SK-N-SH (cell line): ENCODE data around the gene FRMPD4. TPM values are rescaled to one million over a fixed set of nuclear protein-coding genes. Genes with fewer than 3 reads are reported as not detected.

Experiments
- CTCF ChIA-PET: fragments of 300-600, 350-600 bp; formaldehyde crosslinking; extraction: SDS; loops from one replicate; lab custom pipeline; 2021; lab: Yijun Ruan, JAX
- POLR2A ChIA-PET: fragments of 350-600 bp; sonication (Branson Sonifier 250); formaldehyde crosslinking; extraction: SDS; loops from one replicate; lab custom pipeline; 2020; ENCODE audit warnings: antibody characterized with exemption, inconsistent platforms; lab: Yijun Ruan, JAX
- DNase-seq: peaks from one replicate; pipeline ENCODE4 v3.0.0; 2012
- H2AFZ ChIP-seq: fragments of 200-600 bp; sonication (generic); 2 replicates; pipeline ENCODE4 v1.8.1; 2016; ENCODE audit warnings: antibody characterized with exemption, mild to moderate bottlenecking, low read depth
- H3F3A ChIP-seq: fragments of 200-600 bp; sonication (generic); replicated peaks from 2 replicates; pipeline ENCODE3; 2016; ENCODE audit warnings: antibody characterized with exemption, mild to moderate bottlenecking; ENCODE audit not compliant: insufficient read depth
- H3K27ac ChIP-seq, 2 experiments: fragments of 200-500 bp in 1 of 2; fragments of 200-600 bp in 1 of 2; sonication (Bioruptor generic) in 1 of 2; sonication (generic), shearing (Covaris generic) in 1 of 2; 2 replicates each; pipeline versions ENCODE4 v1.5.1 to v1.6.1; 2014 to 2016; ENCODE audit warnings: low read depth in 2 of 2, inconsistent platforms in 1 of 2, low read length in 1 of 2, mild to moderate bottlenecking in 1 of 2, mixed read lengths in 1 of 2
- H3K27me3 ChIP-seq: fragments of 200-600 bp; sonication (generic), shearing (Covaris generic); 2 replicates; pipeline ENCODE4 v1.6.1; 2016; ENCODE audit warnings: mixed run types; ENCODE audit not compliant: insufficient read depth
- H3K36me3 ChIP-seq, 2 experiments: fragments of 200-500 bp in 1 of 2; fragments of 200-600 bp in 1 of 2; sonication (Bioruptor generic) in 1 of 2; sonication (generic) in 1 of 2; replicated peaks in 1 of 2; 2 replicates each; pipeline versions ENCODE3 to v1.5.1; 2014 to 2016; ENCODE audit warnings: low read length in 1 of 2, mild to moderate bottlenecking in 1 of 2; ENCODE audit not compliant: insufficient read depth in 2 of 2, control insufficient read depth in 1 of 2
- H3K4me1 ChIP-seq, 2 experiments: fragments of 200-500 bp in 1 of 2; fragments of 200-600 bp in 1 of 2; sonication (Bioruptor generic) in 1 of 2; sonication (generic), shearing (Covaris generic) in 1 of 2; 2 replicates each; pipeline versions ENCODE4 v1.5.1 to v1.6.1; 2014 to 2016; ENCODE audit warnings: low read depth in 1 of 2, low read length in 1 of 2, mixed run types in 1 of 2; ENCODE audit not compliant: insufficient read depth in 2 of 2, control insufficient read depth in 1 of 2
- H3K4me2 ChIP-seq: fragments of 200-600 bp; sonication (generic), shearing (Covaris generic); 2 replicates; pipeline ENCODE4 v1.6.1; 2017; ENCODE audit warnings: mixed run types
- H3K4me3 ChIP-seq, 2 experiments: fragments of 200-500 bp in 1 of 2; fragments of 200-600 bp in 1 of 2; sonication (Bioruptor generic) in 1 of 2; sonication (generic), shearing (Covaris generic) in 1 of 2; 2 replicates each; pipeline versions ENCODE4 v1.5.1 to v1.8.1; 2014 to 2016; ENCODE audit warnings: low read depth in 2 of 2, inconsistent platforms in 1 of 2, low read length in 1 of 2, mild to moderate bottlenecking in 1 of 2, mixed read lengths in 1 of 2, moderate library complexity in 1 of 2
- H3K79me2 ChIP-seq: fragments of 200-600 bp; sonication (generic); 2 replicates; pipeline ENCODE4 v1.8.1; 2017; ENCODE audit warnings: mild to moderate bottlenecking; ENCODE audit not compliant: insufficient read depth
- H3K9ac ChIP-seq: fragments of 200-600 bp; sonication (generic); 2 replicates; pipeline ENCODE4 v1.6.1; 2017; ENCODE audit warnings: mixed run types
- H3K9me2 ChIP-seq: fragments of 200-600 bp; sonication (generic); 2 replicates; pipeline ENCODE4 v1.6.1; 2017; ENCODE audit warnings: mixed run types
- H3K9me3 ChIP-seq: fragments of 200-600 bp; sonication (generic); 2 replicates; pipeline ENCODE4 v1.6.1; 2017; ENCODE audit warnings: mixed run types, mild to moderate bottlenecking, moderate library complexity
- H4K20me1 ChIP-seq: fragments of 200-600 bp; sonication (generic); 2 replicates; pipeline ENCODE4 v1.6.1; 2017; ENCODE audit warnings: mild to moderate bottlenecking, mixed run types; ENCODE audit not compliant: insufficient read depth
- CHD2 ChIP-seq: fragments of 150-350 bp; IDR thresholded peaks from 2 replicates; pipeline ENCODE4 v1.6.1; 2018; ENCODE audit warnings: low read length; ENCODE audit not compliant: partially characterized antibody
- CTCF ChIP-seq: fragments of 200-600 bp; sonication (generic); IDR thresholded peaks from 2 replicates; pipeline ENCODE4 v1.6.1; 2017; ENCODE audit warnings: antibody characterized with exemption, mild to moderate bottlenecking, moderate library complexity
- ELF1 ChIP-seq: IDR thresholded peaks from 2 replicates; pipeline ENCODE4 v1.4.0; 2012
- EZH2phosphoT487 ChIP-seq: fragments of 200-600 bp; sonication (generic); IDR thresholded peaks from 2 replicates; pipeline ENCODE4 v1.6.1; 2017; ENCODE audit warnings: low read depth, mixed run types, mild to moderate bottlenecking, antibody characterized with exemption, moderate library complexity, borderline replicate concordance
- FOSL2 ChIP-seq: IDR thresholded peaks from 2 replicates; pipeline ENCODE4 v1.4.0; 2012; ENCODE audit warnings: low read depth, mild to moderate bottlenecking, moderate library complexity, borderline replicate concordance
- FOXJ3 ChIP-seq: sonication (generic); formaldehyde crosslinking; IDR thresholded peaks from 2 replicates; pipeline ENCODE4 v1.5.1; 2020; ENCODE audit warnings: mild to moderate bottlenecking, missing genetic modification reagents
- GABPA ChIP-seq: IDR thresholded peaks from 2 replicates; pipeline ENCODE4 v1.4.0; 2012; ENCODE audit warnings: low read depth, mild to moderate bottlenecking
- GATA2 ChIP-seq: sonication (generic); formaldehyde crosslinking; IDR thresholded peaks from 2 replicates; pipeline ENCODE4 v1.5.0; 2020; ENCODE audit warnings: mild to moderate bottlenecking, missing genetic modification reagents
- IRF3 ChIP-seq: fragments of 150-350 bp; IDR thresholded peaks from 2 replicates; pipeline ENCODE4 v1.6.1; 2016; ENCODE audit warnings: mild to moderate bottlenecking, low read depth, low read length
- MEF2A ChIP-seq: IDR thresholded peaks from 2 replicates; pipeline ENCODE4 v1.4.0; 2012; ENCODE audit warnings: low read depth, borderline replicate concordance
- NFIC ChIP-seq: IDR thresholded peaks from 2 replicates; pipeline ENCODE4 v1.4.0; 2012; ENCODE audit warnings: borderline replicate concordance
- PBX3 ChIP-seq: IDR thresholded peaks from 2 replicates; pipeline ENCODE4; 2012
- POLR2AphosphoS5 ChIP-seq: IDR thresholded peaks from 2 replicates; pipeline ENCODE4 v1.6.1; 2012; ENCODE audit warnings: low read depth, low read length
- RAD21 ChIP-seq: IDR thresholded peaks from 2 replicates; pipeline ENCODE4 v1.6.1; 2012; ENCODE audit warnings: mild to moderate bottlenecking, low read length
- RCOR1 ChIP-seq: fragments of 150-350 bp; IDR thresholded peaks from 2 replicates; pipeline ENCODE4 v1.6.1; 2017; ENCODE audit warnings: antibody characterized with exemption, low read length
- REST ChIP-seq: IDR thresholded peaks from 2 replicates; pipeline ENCODE4 v1.6.1; 2012; ENCODE audit warnings: mild to moderate bottlenecking, low read depth, low read length, moderate library complexity
- RFX5 ChIP-seq: IDR thresholded peaks from 2 replicates; pipeline ENCODE4 v1.6.1; 2012; ENCODE audit warnings: mild to moderate bottlenecking, improper control_type of control experiment, low read length
- SIN3A ChIP-seq: IDR thresholded peaks from 2 replicates; pipeline ENCODE4 v1.6.1; 2012; ENCODE audit warnings: low read depth, mild to moderate bottlenecking, low read length, moderate library complexity, borderline replicate concordance
- TAF1 ChIP-seq: IDR thresholded peaks from 2 replicates; pipeline ENCODE4 v1.6.1; 2012; ENCODE audit warnings: low read depth, mild to moderate bottlenecking, low read length, moderate library complexity, borderline replicate concordance
- YY1 ChIP-seq: IDR thresholded peaks from 2 replicates; pipeline ENCODE4 v1.4.0; 2012; ENCODE audit warnings: low read depth, mild to moderate bottlenecking
- WGBS: methylation state at CpG from one replicate; pipeline ENCODE4 v1.1.6; 2017; ENCODE audit warnings: low lambda C conversion rate; 5-methylcytosine and 5-hydroxymethylcytosine counted together
- polyA plus RNA-seq, 3 experiments: library from polyadenylated mRNA; depleted of rRNA; stranded (reverse); fragments of >200 nt; gene quantifications; 2 replicates each; pipeline ENCODE4 v1.2.3, GENCODE V29; 2012

The FRMPD4 gene
- polyA plus RNA-seq, 1 of the 3 experiments (the other 2 are of a cell fraction), result not detected

- Histone ChIP-seq H3K9ac (no peak overlapping the region), H3F3A (no peaks in the 10 kb centered on the region), H3K4me3 (no peak overlapping the region), H3K4me1 (no peaks in the 10 kb centered on the region), H3K27me3 (peaks cover 5% of the 10 kb centered on the region; the same call in 1 of the 2 replicates), H3K4me2 (no peak overlapping the region), H3K27ac (no peak overlapping the region), H3K36me3 (no peaks in the 10 kb centered on the region), H3K9me2 (no peaks in the 10 kb centered on the region), H3K79me2 (no peaks in the 10 kb centered on the region), H2AFZ (no peak overlapping the region), H4K20me1 (no peaks in the 10 kb centered on the region), H3K9me3 (no peaks in the 10 kb centered on the region)
- CTCF ChIA-PET, result no interaction called here
- 0% methylated on average over 3 of the region's 3 CpGs for WGBS
- DNase-seq, result no peak
- TF ChIP-seq CHD2, result no peak
- TF ChIP-seq GATA2, result no peak
- no peak for TF ChIP-seq CTCF
- no peak for TF ChIP-seq IRF3
- TF ChIP-seq SIN3A, result no peak
- no peak for TF ChIP-seq YY1
- no peak for TF ChIP-seq GABPA
- TF ChIP-seq ELF1, result no peak
- no peak for TF ChIP-seq RFX5
- TF ChIP-seq RAD21, result no peak
- no peak for TF ChIP-seq PBX3
- TF ChIP-seq FOXJ3 (CRISPR knock-in tag), result no peak
- no peak for TF ChIP-seq FOSL2
- no peak for TF ChIP-seq REST
- no peak for TF ChIP-seq TAF1
- TF ChIP-seq RCOR1, result no peak
- TF ChIP-seq NFIC, result no peak
- TF ChIP-seq POLR2AphosphoS5, result no peak
- no peak for TF ChIP-seq MEF2A
- no peak for TF ChIP-seq EZH2phosphoT487
- POLR2A ChIA-PET, result no interaction called here
Measured at GRCh38 chrX:12330841-12331240, 192.6 kb downstream of the FRMPD4 start.
